Stimulated activated CD8-positive, alpha-beta memory T cell treated with anti-CD3 and anti-CD28 coated beads, Interleukin-7, amount 100 ng/mL, for 48 hours (primary cell): ENCODE measurements around the gene GLMN.

Experiments used
- DNase-seq, 2 donors: peaks; one replicate each; pipeline ENCODE4 v3.0.0-alpha.2; 2020; ENCODE audit warnings: low read depth in 1 of 2; ENCODE audit errors: extremely low read depth in 1 of 2

The GLMN gene

DNA sequence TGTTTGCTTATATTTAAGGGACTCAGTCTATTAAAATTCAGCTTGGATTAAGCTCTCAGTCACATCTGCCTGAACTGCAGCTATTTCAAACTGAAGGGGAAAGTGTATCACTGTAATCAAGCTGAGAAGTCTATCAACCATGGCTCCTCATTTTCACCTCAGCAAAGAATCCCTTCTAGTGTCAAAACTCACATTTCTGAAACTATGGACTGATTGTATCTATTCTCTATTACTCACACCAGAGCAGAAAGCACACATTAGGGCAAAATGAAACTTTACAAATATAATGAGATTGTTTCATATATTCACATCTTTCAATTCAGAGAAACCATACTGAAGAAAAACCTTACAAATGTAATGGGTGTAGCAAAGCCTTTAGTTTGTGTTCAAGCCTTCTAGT, 95.7 kb downstream of the GLMN start:
- DNase-seq, result no peak

DNA sequence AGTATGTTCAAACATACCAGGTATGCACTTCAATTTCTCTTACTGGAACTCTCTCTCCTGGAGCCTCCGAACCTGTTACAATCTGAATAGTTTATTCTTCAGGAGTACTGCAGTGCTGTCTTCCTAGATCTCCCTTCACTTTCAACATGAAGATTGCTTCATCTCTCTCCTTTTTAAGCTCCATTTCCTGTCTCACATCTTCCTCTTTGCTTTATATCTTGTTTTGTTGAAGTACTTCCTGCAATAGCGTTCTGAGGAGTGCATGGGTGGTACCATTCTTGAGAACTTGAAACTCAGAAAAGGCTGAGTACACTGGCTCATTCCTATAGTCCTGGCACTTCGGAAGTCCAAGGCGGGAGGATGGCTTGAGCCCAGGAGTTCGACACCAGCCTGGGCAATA, 96.8 kb downstream of the GLMN start:
- no peak for DNase-seq
